ENCODE results near the gene INAFM2. TPM values are rescaled to one million over a fixed set of nuclear protein-coding genes. Genes with fewer than 3 reads are reported as not detected.

The INAFM2 gene
- total and polyA plus RNA-seq, 2 of the 4 experiments (the other 2 are of a cell fraction) = 10.4 to 14.0 TPM

DNA sequence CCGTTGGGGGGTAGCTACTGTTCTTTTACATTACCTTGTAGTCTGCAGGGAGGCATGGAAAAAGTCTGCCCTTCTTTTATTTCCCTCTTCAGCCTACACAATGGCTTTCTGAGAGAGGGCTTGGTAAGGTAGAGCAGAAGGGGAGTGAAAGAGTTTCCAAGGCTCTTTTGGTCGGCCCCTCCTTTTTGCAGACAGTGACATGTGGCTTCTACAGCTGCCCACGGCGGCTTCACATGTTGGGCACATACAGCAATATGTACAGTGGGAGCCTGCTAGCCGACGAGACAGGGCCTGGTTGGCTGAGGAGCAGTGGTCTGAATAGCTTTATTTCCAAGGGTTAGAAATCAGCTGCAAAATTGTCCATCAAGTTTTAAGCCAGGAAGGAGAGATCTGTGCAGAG lies 4.0 kb downstream of the INAFM2 start:
- Histone ChIP-seq H2BK120ac (ENCODE audit: low read depth, low read length) (peak overlapping the region; percentile 81), H2BK15ac (ENCODE audit: low read depth, low read length) (peak overlapping the region; percentile 20; the same call in 1 of the 3 replicates), H3K79me1 (ENCODE audit: low read depth in 1 of 2, low read length in 2 of 2) (peaks cover 36 to 72% of the 10 kb centered on the region in 2 experiments), H2AK9ac (replicated peaks; ENCODE audit: low read depth, low read length, poor library complexity) (no peak overlapping the region), H3K27ac (ENCODE audit: insufficient read depth, low read length) (peak overlapping the region; percentile 66; the same call in 1 of the 2 replicates), H3K4me2 (ENCODE audit: low read depth, low read length) (peak overlapping the region; percentile 77), H2AK5ac (ENCODE audit: low read depth, low read length) (peak overlapping the region; percentile 87), H3K9ac (ENCODE audit: low read depth, low read length) (peak overlapping the region; percentile 36; the same call in 1 of the 2 replicates), H4K20me1 (ENCODE audit: insufficient read depth, low read length) (0 out of 2 replicates have a peak, but pooled peaks cover 12% of the 10 kb centered on the region), H3K23ac (ENCODE audit: low read depth, low read length) (peak overlapping the region; percentile 96), H3K4ac (ENCODE audit: low read depth, low read length) (peak overlapping the region; percentile 66), H4K91ac (ENCODE audit: insufficient read depth, low read depth, low read length) (peak overlapping the region; percentile 60), H3K14ac (replicated peaks; ENCODE audit: low read depth, low read length) (peak overlapping the region; percentile 78), H3K56ac (ENCODE audit: extremely low read depth, insufficient read depth, low read length) (peak overlapping the region; percentile 69; the same call in 1 of the 2 replicates), H4K5ac (ENCODE audit: low read depth, low read length) (peak overlapping the region; percentile 59; the same call in 1 of the 2 replicates), H3K27me3 (ENCODE audit: control insufficient read depth, insufficient read depth, low read length) (no peaks in the 10 kb centered on the region), H2AFZ (replicated peaks; ENCODE audit: low read length, poor library complexity) (no peak overlapping the region), H3K9me3 (ENCODE audit: control insufficient read depth, insufficient read depth, low read length) (no peaks in the 10 kb centered on the region), H2BK20ac (ENCODE audit: low read depth, low read length) (peak overlapping the region; percentile 75), H3K9me1 (ENCODE audit: insufficient read depth, low read length) (peaks cover 31% of the 10 kb centered on the region), H3K4me3 (ENCODE audit: insufficient read depth, low read depth, low read length) (no peak overlapping the region), H3K36me3 (ENCODE audit: control insufficient read depth, insufficient read depth, low read length) (no peaks in the 10 kb centered on the region), H2BK5ac (ENCODE audit: low read depth, low read length, poor library complexity, severe bottlenecking) (peak overlapping the region; percentile 91), H4K8ac (ENCODE audit: low read depth in 2 of 2, low read length in 2 of 2) (peak overlapping the region; percentile 23 to 85; a peak in 2 of 4 replicates), H3K18ac (ENCODE audit: low read depth, low read length) (peak overlapping the region; percentile 71), H3K4me1 (ENCODE audit: control insufficient read depth, insufficient read depth, low read length) (peaks cover 45% of the 10 kb centered on the region)
- POLR2A ChIA-PET (ENCODE audit: unreplicated experiment) = interaction anchor here (0.5 to 2.4 kb wide), 4 partner anchors 8 to 381 kb away, joined by 3 to 20 read pairs (median 6); partner anchors contain the start of gene CCDC9B
- DNase-seq (no peak), ATAC-seq (ENCODE audit: low read depth) (no peak)
- WGBS, 2 experiments (ENCODE audit: extremely low coverage in 2 of 2, insufficient read length in 1 of 2) = 57% methylated on average over 5 of the region's 6 CpGs; no CpG with 5 or more reads in 1 of the 2 experiments
- CTCF ChIA-PET = interaction anchor here (0.6 to 2.0 kb wide), 4 partner anchors 11 to 48 kb away, joined by 3 to 9 read pairs (median 6); no protein-coding TSS in a partner anchor
- intact Hi-C loops (cut with micrococcal nuclease) (loop anchor here (2.0 kb wide), 1 partner anchor 55 kb away; the partner anchor contains the start of gene KNSTRN), dilution Hi-C loops (cut with HindIII; ENCODE audit: low sequenced_read_pairs, unreplicated experiment) (no loop called here), in situ Hi-C loops (cut with MboI; ENCODE audit: low sequenced_read_pairs) (no loop called here)
- BruUV-seq (replicated peaks) = no TSS peak
- no peak for TF ChIP-seq CTCF (conservative IDR thresholded peaks at IDR 0.05; ENCODE audit: low read depth, low read length)
- TF ChIP-seq BHLHE40 (IDR thresholded peaks at IDR 0.05; ENCODE audit: low read depth, low read length) = no peak
- TF ChIP-seq USF2 (IDR thresholded peaks at IDR 0.05; ENCODE audit: low read depth, low read length) = no peak
- no peak for TF ChIP-seq RFX5 (IDR thresholded peaks at IDR 0.05; ENCODE audit: low read depth, low read length)
- TF ChIP-seq RCOR1 (IDR thresholded peaks at IDR 0.05; ENCODE audit: insufficient replicate concordance, low read length) = no peak
- no peak for TF ChIP-seq CHD1 (IDR thresholded peaks at IDR 0.05; ENCODE audit: low read depth, low read length)
- no peak for TF ChIP-seq SMC3 (IDR thresholded peaks at IDR 0.05; ENCODE audit: low read depth, low read length)
- TF ChIP-seq POLR2A (IDR thresholded peaks at IDR 0.05; ENCODE audit: low read depth, low read length) = no peak
